Activated CD8-positive, alpha-beta memory T cell treated with anti-CD3 and anti-CD28 coated beads for 24 hours (primary cell): Measurements from ENCODE around the gene RNF207.

Experiments used
- DNase-seq: peaks from one replicate; pipeline ENCODE4 v3.0.0-alpha.2; 2020

Gene RNF207

GRCh38 chr1:6174621-6175410 is 31.1 kb upstream of the RNF207 start:
- DNase-seq = no peak

GRCh38 chr1:6175411-6175828 is 30.5 kb upstream of the RNF207 start:
- DNase-seq = no peak

GRCh38 chr1:6176779-6177178 is 29.1 kb upstream of the RNF207 start:
- no peak for DNase-seq

GRCh38 chr1:6177681-6178380 is 28.1 kb upstream of the RNF207 start:
- no peak for DNase-seq

- no peak for DNase-seq
These were observed 27.0 kb upstream of the RNF207 start for GRCh38 chr1:6178751-6179563.

- no peak for DNase-seq
These were observed 26.2 kb upstream of the RNF207 start for GRCh38 chr1:6179564-6180175.

GRCh38 chr1:6180268-6180706 is 25.6 kb upstream of the RNF207 start, which contains the start of gene CHD5:
Gene CHD5 (minus strand): TSS chr1:6180321. CDS start chr1:6180023, 298 bp downstream.
- no peak for DNase-seq

DNA sequence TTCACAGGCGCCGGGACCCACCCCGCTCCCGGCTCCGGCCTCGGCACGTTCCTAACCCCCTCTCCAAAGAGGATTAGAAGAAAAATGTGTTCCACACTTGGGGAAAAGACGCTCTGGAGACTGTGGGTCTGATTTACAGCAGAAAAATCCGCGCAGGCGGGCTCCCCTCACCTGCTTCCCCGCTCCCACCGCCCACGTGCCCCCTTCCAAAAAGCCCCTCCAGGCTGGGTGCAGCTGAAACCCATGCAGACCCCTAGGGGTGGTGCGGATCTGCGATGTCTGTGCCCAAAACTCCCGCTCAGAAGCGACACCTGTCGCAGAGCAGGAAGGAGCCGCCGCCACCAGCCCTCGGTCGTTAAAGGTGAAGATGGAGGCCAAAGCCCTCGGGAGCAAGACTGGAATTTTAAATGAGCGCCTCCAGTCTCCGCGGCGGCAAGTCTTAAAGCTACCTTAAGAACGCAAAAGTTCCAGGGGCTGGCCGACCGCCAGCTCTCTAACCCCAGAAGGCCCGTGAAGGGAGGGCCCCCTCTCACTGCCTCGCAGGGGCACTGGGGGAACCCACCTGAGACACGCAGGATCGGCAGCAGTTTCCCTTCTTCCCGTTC is 25.1 kb upstream of the RNF207 start:
- DNase-seq = peak; percentile 68

- no peak for DNase-seq
These were observed 24.6 kb upstream of the RNF207 start for GRCh38 chr1:6181347-6181770.

- DNase-seq = peak; percentile 64
These were observed 22.4 kb upstream of the RNF207 start for GRCh38 chr1:6183520-6183989.

DNA sequence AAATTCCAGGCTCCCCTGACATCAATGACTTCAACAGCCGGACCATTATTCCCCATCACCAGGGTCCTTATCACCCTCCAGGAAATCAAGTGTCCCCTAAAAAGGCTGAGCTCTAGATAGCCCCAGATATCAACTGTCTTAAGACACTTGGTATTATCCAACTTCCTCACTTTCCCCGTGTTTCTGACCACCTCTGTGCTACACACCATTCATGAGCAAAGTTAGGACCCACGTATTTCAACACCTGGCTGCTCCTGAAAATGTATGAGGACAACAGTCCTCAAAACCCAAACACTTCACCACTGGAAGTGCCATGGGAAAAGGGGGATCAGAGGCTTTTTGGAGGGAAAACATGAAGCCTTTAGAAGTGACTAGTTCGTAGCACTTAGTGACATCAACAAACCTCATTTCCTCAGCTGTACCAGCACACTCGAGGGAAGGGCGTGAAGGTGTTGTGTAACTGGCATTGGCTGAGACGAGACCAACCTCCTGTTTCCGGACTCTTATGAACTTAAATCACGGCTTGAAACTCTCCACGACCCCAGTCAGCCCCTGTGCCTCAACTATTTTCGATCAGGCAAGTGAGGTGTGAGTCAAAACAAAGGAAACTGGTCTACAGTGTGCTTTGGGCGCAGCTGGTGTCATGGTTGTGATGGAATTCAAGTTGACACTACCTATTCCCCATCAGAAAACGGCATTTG is 21.7 kb upstream of the RNF207 start:
- DNase-seq = no peak

- DNase-seq = no peak
These were observed 20.8 kb upstream of the RNF207 start for GRCh38 chr1:6185151-6185550.

- no peak for DNase-seq
These were observed 20.1 kb upstream of the RNF207 start for GRCh38 chr1:6185635-6186382.

- DNase-seq = no peak
These were observed 17.5 kb upstream of the RNF207 start for GRCh38 chr1:6188466-6188865.

GRCh38 chr1:6191968-6192367 is 14.0 kb upstream of the RNF207 start:
- no peak for DNase-seq

DNA sequence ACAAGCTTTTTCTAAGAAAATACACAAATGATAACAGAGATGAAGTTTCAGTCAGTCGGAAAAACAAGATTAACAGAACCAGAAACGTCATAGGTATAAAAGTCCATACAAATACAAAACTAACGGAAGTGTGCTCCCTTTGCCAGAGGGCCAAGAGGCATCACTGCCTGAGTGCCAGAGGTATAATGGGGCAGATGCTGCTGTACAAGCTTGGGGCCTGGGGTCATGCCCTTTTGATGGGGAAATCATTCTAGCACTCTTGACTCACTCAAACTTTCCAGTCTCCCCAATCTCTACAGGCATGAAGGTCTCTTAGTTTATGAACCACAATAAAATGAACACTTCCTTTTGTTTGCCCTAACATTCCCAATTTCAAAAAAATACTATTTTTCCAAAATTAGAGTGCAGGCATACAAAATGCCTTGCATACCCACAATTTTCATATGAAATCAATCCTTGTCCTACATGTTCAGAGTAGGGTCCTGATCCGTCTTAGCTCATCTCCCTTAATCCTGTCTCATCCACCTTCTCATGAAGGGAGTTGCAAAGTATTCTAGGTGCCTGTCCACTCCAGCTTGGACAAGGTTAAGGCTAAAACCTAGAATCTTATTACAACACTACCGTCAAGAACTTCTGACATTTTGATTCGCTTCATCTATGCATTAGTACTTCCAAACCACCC is 8.0 kb upstream of the RNF207 start:
- no peak for DNase-seq

DNA sequence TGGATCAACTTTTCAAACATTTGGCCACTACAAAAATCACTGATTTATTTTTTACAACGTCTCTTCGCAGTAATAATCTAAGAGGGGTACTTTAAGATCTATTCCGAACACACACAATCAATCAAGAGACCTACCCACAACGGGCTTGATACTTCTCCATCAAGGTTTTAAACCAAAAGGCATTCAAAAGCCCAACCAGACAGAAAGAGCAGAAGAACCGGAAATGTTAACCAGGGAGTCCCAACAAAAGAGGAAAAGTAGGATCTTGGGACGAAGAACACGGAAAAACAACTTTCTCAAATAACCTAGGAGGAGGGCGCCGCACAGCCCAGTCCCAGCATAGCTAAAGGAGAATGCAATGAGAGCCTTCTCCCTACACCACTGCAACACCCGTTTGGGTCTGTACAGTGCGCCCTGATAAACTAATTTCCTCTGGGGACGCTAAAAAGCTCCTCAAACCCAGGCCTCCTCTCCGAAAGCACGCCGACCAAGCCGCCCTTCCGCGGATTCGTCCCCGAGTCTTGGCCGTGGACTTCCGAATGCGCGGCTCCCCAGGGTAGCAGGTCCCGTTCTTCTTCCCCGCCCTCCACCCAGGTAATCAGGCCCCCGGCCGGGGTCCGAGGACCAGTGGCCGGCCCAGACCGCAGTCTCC is 7.1 kb upstream of the RNF207 start:
- no peak for DNase-seq

GRCh38 chr1:6199298-6200187 is 6.4 kb upstream of the RNF207 start, which contains the start of gene RPL22:
Gene RPL22 (minus strand): TSS chr1:6199595. CDS start chr1:6199573, 22 bp downstream.
- peak; percentile 96 for DNase-seq
